GM21717 (cell line): ENCODE results near the gene SH2B3.
"Not testable (repeated sequence)": the region's sequence is repeated elsewhere in the genome, so short reads cannot be mapped to it uniquely, and the experiment has no call there.

Experiments
- ATAC-seq: cut with Tn5 transposase; IDR thresholded peaks from one replicate; pipeline ENCODE4 v1.9.1; 2021; ENCODE audit warnings: mild to moderate bottlenecking, moderate library complexity; ENCODE audit not compliant: unreplicated experiment

Gene SH2B3

DNA sequence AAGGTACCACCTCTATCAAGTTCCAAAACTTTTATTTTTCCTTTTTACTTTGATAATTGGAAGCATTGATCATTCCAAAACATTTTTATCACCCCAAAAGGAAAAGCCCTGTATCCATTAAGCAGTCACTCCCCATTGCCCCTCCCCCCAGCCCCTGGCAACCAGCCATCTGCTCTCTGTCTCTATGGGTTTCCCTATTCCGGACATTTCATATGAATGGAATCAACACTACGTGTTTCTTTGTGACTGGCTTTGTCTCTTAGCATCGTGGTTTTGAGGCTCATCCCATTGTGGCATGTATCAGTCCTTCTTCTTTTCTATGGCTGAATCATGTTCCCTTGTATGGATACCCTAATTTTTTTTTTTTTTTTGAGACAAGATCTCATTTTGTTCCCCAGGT, 18.8 kb upstream of the SH2B3 start:
- ATAC-seq = no peak

DNA sequence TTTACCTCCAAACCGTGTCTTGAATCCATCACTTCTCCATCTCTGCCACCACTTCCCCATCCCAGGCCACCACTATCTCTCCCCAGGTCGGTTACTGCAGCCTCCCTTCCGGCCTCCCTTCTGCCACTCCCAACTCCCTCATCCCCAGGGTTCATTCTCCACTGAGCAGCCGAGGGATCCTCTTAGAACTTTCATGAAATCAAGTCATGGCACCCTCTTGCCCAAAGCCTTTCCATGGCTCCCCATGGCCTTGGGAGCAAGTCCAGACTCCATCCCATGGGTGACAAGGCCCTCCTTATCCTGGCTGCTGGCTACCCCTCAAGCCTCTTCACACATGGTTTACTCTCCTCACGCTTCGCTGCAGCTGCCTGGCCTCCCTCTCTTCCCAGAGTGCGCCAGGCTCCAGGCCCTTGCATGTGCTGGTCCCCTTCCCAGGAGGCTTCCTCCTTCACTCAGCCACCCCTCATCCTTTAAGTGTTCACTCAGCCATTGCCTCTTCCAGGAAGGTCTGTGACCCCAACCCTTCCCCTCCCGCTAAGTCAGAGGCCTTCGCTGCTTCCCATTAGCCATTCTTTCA, 17.9 kb upstream of the SH2B3 start:
- no peak for ATAC-seq

DNA sequence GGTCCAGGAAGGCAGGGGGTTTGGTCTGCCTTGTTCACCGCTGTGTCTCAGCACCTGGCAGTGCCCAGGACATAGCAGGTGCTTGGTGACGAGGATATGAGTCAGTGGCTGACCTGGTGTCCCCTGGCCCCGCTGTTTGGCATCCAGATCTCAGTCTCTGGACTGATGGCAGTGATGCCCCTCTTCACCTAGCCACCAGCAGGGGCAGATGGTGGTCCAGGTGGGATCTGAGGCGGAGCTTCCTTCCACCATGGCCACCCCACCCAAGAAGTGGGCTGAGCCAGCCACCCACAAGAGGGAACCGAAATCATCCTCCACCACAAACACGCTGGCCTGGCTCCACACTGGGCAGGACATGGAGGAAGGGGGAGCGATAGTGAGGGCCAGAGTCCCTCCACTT, 16.1 kb upstream of the SH2B3 start:
- ATAC-seq = no peak

DNA sequence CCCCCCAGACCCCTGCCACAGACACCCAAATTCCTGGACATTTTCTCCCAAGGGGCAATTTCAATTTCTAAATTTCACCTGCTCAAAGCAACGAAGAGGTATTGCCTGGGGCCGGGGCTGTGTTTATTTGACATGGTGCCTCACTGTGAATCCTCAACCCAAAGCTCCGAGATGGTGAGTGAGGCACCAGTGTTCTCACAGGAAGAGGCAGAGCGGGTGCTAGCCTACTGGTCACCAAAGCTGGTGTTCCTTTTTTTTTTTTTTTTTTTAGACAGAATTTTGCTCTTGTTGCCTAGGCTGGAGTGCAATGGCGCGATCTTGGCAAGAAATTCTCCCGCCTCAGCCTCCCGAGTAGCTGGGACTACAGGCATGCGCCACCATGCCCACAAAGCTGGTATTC, 14.8 kb upstream of the SH2B3 start:
- no peak for ATAC-seq

DNA sequence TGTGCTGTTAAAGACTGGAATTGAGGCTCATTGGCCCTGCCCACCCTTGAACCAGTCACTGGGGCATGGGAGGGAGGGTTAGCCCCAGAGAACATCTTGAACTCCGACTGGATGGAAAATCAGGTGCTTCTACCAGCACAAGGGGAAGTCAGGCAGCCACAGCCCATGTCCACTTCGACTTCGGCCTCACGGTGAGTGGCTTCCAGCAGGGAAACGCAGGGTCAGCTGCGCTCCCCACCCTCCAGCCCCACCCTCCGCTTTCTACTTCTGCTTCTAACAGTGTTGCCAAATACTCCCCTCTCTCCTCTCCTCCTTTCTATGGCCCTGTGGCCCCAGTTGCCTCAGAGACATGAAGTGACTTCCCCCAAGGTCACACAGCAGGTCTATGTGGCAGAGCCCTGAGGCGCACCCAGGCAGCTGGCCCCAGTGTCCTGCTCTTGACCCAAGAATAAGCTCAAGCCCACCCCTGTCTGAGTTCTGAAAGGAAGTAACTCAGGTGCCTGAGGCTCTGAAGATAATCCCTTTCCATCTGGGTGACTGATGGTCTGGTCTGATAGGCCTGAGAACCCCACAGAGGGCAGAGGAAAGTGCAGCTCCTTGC, 11.9 kb upstream of the SH2B3 start:
- no peak for ATAC-seq

DNA sequence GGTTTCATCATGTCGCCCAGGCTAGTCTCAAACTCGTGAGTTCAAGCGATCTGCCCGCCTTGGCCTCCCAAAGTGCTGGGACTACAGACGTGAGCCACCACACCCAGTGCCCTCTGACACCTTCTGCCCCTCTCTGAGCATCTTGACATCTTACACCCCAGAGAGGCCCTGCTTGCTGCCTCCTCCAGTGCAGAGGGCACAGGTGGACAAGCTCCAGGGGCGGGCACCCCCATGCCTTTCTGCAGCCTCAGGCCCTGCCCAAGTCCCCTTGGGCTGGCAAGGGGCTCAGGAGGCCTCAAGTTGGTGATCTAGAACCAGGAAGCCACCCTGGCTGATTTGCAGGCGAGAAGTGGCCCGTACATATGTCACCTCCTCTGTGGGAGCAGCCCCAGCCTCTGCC, 11.2 kb upstream of the SH2B3 start:
- ATAC-seq = no peak

DNA sequence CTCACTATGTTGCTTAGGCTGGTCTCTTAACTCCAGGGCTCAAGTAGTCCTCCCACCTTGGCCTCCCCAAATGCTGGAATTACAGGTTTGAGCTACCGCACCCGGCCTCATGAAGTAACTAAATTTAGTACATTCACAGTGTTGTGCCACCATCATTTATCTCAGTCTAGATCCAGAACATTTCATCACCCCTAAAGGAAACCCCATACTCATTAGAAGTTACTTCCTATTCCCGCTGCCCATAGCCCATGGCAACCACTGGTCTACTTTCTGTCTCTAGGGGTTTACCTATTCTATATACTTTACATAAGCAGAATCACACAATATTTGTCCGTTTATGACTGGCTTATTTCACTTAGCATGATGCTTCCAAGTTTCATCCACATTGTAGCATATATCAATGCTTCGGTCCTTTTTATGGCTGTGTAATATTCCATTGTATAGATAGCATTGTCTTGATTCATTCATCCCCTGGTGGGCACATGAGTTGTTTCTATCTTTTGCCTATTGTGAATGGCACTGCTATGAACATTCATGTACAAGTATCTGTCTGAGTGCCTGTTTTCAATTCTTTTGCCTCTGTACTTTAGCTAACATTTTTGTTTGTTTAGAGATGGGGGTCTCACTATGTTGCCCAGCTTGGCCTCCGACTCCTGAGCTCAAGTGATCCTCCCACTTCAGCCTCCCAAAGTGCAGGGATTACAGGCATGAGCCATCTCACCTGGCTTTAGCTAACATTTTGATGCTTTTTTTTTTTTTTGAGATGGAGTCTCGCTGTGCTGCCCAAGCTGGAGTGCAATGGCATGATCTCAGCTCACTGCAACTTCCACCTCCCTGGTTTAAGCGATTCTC, 10.2 kb upstream of the SH2B3 start:
- no peak for ATAC-seq

DNA sequence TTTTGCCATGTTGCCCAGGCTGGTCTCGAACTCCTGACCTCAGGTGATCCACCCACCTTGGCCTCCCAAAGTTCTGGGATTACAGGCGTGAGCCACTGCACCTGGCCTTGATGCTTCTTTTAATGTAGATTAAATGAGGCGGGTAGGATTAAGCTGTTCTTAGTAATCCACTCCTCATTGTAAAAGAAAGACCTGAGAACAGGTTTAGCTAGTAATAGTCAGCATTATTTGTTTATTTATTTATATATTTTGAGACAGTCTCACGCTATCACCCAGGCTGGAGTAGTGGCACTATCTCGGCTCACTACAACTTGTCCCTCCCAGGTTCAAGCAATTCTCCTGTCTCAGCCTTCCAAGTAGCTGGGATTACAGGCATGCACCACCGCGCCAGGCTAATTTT, 9.5 kb upstream of the SH2B3 start:
- ATAC-seq = not testable (repeated sequence)

DNA sequence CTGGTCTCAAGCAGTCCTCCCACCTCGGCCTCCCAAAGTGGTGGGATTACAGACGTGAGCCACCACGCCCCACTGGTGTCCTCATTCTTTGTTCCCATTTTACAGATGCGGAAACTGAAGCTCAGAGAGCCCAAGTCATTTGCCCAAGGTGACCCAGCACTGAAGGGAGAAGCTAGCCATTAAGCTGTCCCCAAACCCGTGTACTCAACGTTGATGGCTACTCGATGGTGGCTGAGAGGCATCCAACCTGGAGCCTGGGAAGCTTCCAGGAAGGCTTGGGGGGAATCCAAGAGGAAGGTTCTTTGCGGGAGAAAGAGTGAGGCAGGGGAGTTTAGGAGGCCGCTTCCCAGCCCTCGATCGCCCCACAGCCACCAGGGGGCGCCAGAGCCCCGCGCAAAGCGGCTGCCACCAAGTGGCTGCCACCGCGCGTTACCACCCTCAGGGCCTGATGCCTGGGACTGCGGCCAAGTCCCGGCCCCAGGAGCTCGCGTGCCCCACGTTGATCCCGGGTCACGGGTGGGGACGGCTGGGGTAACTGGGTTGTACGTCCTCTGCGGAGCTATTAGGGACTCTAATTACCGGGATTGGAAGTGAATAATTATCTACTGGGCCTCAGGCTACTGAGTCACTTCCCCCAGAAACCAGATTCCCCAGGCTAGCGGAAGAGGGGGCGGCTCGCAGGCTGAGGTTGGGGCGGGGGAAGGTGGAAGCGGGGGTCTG, 8.8 kb upstream of the SH2B3 start:
- peak; percentile 45 for ATAC-seq

DNA sequence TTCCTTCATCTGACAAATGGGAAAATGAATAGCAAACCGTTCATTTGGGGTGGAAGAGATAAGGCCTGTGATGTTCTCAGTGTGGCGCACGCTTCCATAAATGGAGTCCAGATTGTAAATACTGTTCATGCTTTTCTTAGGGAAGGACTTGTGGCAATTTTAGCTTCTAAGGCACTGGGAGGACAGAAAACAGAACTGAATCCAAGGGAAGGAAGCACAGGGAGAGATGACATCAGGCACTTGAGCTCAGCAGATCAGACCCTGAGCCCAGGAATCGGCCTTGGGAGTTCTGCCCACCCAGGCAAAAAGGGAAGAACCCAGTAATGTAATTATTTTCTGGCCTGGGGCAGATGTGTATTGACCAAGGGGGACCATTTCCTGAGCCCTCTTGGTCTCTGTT, 7.2 kb upstream of the SH2B3 start:
- no peak for ATAC-seq

DNA sequence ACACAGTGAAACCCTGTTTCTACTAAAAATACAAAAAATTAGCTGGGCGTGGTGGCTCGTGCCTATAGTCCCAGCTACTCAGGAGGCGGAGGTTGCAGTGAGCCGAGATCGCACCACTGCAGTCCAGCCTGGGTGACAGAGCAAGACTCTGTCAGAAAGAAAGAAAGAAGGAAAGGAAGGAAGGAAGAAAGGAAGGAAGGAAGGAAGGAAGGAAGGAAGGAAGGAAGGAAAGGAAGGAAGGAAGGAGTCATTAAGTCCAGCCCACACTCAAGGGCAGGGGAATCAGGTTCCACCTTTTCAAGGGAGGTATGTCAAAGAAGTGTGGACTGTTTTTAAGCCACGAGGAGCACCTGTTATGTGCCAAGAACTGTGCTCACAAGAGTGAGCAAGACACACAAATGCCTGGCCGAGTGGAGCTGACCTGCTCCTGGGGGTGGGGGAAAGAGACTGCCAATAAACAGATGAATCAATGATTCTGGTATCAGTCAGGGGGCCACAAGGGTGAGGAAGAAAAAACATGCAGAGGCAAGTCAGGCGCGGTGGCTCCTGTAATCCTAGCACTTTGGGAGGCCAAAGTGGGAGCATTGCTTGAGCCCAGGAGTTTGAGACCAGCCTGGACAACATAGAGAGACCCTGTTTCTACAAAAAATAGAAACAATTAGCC, 5.8 kb upstream of the SH2B3 start:
- not testable (repeated sequence) for ATAC-seq

DNA sequence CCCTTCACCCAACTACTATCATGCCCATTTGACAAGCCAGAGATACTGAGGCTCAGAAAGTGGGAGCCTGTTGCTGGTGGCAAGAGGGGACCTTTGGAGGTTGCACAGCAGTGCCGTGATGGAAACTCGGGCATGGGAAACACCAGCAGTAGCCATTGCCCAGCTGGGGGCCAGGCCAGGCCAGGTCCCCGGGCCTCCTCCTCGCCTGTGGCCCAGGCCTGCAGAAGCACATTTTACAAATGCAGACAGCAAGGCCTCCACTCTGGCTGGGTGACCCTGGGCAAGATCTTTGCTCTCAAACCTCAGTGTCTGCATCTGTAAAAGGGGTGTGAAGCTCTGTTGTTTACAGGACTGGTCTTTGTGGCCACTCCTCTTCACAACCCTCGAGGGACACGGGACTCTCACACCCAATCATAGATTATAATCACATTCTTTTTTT, 4.5 kb upstream of the SH2B3 start:
- ATAC-seq = no peak

DNA sequence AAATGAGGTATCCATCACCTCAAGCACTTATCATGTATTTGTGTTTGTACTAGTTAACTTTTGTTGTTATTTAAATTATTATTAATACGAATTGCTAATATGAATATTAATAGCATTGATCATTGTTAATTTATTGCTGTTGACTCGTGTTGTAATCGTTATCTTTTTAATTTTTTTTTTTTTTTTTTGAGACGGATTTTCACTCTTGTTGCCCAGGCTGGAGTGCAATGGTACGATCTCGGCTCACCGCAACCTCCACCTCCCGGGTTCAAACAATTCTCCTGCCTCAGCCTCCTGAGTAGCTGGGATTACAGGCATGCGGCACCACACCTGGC, 3.3 kb upstream of the SH2B3 start:
- ATAC-seq = not testable (repeated sequence)

DNA sequence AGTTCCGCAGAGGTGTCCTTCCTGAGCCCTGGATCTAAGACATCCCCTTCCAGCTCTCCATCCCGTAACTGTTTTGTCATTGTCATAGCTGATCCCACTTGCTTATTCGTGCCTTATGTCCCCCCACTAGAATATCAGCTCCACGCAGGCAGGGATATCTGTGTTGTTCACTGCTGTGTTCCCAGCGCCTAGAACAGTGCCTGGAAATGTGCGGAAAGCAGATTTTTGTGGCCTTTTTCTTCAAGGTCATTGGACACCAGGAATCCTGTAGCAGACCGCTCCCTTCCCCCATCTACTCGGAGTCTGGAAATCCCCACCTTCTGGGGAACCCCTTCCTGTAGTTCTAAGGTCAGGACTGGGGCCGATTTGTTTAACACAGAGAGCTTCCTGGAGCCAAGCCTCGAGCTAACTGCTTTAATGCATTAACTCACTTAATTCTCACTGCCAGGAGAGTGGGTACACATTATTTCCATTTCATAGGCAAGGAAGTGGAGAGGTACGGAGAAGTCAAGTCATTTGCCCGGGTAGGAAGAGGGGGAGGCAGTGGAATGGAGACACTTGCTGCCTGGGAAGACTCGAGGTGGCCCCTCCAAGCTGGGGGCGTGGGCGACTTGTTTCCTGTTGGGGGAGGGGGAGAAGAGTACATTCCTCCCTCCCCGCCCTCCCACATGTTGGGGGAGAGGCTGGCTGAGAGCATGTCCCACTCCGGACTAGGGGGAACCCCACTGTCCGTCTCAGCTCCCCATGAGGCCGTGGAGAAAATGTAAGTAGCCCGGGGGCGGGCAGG, 1.2 kb upstream of the SH2B3 start:
- ATAC-seq = peak; percentile 11

DNA sequence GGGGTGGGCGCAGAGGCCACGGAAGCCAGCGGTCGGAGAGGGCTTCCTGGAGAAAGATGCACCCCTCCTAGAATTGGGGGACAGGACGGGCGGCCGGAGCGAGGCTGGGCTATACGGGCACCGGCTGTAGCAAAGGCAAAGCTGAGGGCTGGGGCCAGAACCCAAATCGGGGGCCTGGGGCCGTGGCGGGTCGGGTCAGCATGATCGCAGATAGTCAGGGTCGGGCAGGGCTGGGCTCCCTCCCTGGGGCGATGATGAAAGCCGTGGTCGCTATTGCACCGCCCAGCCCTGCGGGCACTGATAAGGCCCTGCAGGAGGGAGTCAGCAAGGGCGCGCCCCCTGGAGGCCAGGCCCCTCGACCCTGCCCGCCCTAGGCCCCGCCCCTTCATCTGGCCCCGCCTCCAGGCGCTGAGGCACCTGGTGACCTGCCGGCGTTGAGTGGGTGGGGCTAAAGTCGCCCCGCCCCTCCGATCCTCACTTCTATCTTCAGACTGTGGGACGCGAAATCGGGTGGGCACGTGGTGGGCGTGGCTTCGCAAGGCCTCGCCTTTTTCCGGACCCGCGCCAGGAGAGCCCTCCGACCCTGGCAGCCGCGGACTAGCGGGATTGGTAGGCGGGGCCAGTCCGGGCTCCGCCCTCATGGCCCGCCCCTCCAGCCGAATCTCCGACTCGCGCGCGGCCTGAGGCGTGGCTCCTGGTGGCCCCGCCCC, 419 bp upstream of the SH2B3 start:
- ATAC-seq = peak; percentile 39

DNA sequence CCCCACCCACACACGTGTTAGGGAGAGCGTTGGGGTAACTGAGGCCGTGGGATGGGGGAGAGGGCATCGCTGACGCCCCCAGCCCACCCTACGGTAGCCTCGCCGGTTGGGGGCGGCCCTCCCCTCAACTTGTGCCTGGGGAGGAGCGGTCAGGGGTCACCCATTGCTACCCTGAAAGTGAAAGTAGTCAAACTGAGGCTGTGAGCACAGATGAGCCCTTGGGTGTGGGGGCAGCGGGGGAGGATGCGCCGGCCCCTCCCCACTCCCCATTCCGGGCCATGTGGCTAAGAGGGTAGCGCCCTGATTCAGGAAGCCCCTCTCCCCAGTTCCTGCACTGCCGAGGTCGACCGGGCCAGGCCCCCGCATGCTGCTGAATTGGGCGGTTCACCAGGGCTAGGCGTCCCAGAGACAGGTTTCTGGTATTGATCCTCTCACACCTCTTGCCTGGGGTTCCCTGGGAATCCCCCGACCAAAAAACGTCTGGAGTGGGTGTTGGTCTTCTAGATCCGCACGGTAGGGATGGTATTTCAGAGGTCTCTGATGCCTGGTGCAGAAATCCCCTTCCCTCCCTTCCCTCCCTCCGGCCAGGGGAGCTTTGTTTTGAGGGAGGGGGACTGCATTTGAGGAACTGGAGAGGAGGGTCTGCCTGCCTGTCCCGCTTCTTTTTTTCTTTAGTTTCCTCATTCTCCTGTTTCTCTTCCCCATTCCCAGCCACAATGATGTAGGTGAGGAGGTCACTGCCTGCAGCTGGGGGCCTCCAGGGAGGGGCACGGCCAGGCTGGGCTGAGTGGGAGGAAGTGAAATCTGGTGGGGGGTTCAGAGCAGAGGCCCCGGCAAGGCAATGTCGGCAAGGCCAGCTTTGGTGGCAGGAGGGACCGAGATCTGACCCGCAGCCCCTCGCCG, 1.0 kb downstream of the SH2B3 start:
- ATAC-seq = no peak

DNA sequence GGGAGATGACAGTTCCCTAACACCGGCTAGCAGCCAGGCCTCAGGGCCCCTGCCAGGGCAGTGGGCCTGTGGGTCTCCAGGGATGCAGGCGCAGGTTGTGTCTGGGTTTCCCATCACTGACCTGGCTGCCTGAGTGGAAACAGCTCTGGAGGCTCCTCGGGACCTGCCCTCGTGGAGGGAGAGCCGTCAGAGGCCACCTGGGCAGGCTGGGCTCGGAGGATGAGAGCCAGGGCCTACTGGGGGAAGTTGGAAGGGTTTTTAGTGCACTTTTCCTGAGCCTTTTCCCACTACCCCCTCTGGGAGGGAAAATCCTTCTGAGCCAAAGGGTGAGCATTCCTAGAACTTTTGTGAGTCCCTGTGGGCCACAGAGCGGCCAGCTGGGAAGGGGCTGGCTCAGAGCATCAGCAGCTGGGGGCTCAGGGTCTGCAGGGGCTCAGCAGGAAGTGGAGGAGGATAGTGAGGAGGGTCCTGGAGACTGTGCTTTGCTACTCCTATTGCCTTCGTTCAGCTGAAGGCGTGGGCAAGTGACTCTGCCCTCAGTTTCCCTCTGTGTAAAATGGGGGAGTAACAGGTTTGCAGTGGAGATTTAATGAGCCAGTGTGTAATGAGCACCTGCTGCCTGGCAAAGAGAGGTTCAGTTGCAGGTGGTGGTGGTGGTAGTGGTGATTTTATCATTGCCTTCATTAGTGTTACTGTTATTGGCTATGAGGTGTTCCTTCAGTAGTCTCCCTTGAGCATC, 1.8 kb downstream of the SH2B3 start:
- no peak for ATAC-seq

DNA sequence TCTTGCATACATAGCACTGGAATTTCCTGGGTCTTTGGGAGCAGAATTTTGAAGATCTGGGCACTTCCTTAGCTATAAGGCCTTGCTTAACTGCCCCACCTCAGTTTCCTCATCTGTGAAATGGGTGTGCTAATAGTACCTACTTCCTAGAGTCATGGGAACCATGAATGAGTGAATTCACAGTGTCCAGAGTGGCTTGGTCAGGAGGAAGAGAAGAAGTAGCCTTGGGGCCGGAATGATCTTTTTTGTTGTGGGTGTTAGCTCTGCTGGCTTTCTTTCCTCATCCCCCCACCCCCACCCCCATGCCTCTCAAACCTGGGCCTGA, 2.4 kb downstream of the SH2B3 start:
- no peak for ATAC-seq
